Endothelial cell of umbilical vein (primary cell): ENCODE measurements around the gene TRERF1.

Experiments
- EZH2 ChIP-seq: IDR thresholded peaks from 2 replicates; pipeline ENCODE4 v1.6.1; 2012; ENCODE audit warnings: borderline replicate concordance, low read depth, mild to moderate bottlenecking, moderate library complexity, low read length, inconsistent platforms; ENCODE audit not compliant: severe bottlenecking
- GATA2 ChIP-seq: IDR thresholded peaks from 2 replicates; pipeline ENCODE4 v1.7.0; 2011; ENCODE audit warnings: low read depth, mild to moderate bottlenecking, moderate library complexity, mixed read lengths, low read length; ENCODE audit not compliant: insufficient read length, insufficient read depth
- MYC ChIP-seq: IDR thresholded peaks from one replicate; pipeline ENCODE4 v1.6.1; 2011; ENCODE audit warnings: mild to moderate bottlenecking, low read depth, low read length
- POLR2A ChIP-seq: IDR thresholded peaks from 2 replicates; pipeline ENCODE4 v1.6.1; 2012; ENCODE audit warnings: low read depth, mild to moderate bottlenecking, control low read depth, low read length
- POLR2AphosphoS5 ChIP-seq: IDR thresholded peaks from 2 replicates; pipeline ENCODE4 v1.6.1; 2012; ENCODE audit warnings: low read depth, mild to moderate bottlenecking, control low read depth, low read length, moderate library complexity; ENCODE audit not compliant: insufficient read depth
- TF ChIP-seq, protein P1 (sequence below), 2 donors: IDR thresholded peaks; 1 replicate in 1 of 2; 2 replicates in 1 of 2; pipeline ENCODE4 v1.5.1; 2011; ENCODE audit warnings: low read length in 2 of 2, mild to moderate bottlenecking in 2 of 2, moderate library complexity in 2 of 2, control low read depth in 1 of 2, inconsistent platforms in 1 of 2, low read depth in 1 of 2; ENCODE audit not compliant: insufficient read depth in 1 of 2; ENCODE audit errors: extremely low read depth in 1 of 2

DNA sequence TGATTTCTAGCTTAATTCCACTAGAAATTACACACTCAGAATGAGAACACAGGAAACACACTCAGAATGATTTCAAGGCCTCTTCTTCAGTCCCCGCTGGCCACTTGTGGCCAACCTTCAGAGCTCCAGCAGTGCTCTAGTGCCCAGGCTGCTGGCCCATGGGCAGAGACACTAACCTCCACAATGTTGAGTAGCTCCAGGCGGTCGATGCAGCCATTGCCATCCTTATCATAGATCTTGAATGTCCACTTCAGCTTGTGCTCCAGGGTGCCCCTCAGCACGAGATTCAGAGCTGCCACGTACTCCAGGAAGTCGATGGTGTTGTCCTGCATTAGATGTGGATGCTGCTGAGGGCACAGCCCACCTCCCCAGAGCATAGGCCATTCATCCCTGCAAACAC lies 263.3 kb downstream of the TRERF1 start:
- TF ChIP-seq EZH2 (no peak), GATA2 (no peak), POLR2A (no peak), POLR2AphosphoS5 (no peak), MYC (no peak)
- TF ChIP-seq, protein P1, sequence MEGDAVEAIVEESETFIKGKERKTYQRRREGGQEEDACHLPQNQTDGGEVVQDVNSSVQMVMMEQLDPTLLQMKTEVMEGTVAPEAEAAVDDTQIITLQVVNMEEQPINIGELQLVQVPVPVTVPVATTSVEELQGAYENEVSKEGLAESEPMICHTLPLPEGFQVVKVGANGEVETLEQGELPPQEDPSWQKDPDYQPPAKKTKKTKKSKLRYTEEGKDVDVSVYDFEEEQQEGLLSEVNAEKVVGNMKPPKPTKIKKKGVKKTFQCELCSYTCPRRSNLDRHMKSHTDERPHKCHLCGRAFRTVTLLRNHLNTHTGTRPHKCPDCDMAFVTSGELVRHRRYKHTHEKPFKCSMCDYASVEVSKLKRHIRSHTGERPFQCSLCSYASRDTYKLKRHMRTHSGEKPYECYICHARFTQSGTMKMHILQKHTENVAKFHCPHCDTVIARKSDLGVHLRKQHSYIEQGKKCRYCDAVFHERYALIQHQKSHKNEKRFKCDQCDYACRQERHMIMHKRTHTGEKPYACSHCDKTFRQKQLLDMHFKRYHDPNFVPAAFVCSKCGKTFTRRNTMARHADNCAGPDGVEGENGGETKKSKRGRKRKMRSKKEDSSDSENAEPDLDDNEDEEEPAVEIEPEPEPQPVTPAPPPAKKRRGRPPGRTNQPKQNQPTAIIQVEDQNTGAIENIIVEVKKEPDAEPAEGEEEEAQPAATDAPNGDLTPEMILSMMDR (IDR thresholded peaks at IDR 0.05; ENCODE audit: extremely low read depth in 1 of 2, insufficient read depth in 1 of 2, low read depth in 1 of 2, low read length in 2 of 2): no peak
